ENCODE data around the gene BCAR1. TPM values are rescaled to one million over a fixed set of nuclear protein-coding genes. Genes with fewer than 3 reads are reported as not detected.
"Not testable (repeated sequence)": the region's sequence is repeated elsewhere in the genome, so short reads cannot be mapped to it uniquely, and the experiment has no call there.

The BCAR1 gene
- total RNA-seq, 3 donors from 2014 or later (not counting 1 experiment from before 2014, with no cell fraction given), result not detected

DNA sequence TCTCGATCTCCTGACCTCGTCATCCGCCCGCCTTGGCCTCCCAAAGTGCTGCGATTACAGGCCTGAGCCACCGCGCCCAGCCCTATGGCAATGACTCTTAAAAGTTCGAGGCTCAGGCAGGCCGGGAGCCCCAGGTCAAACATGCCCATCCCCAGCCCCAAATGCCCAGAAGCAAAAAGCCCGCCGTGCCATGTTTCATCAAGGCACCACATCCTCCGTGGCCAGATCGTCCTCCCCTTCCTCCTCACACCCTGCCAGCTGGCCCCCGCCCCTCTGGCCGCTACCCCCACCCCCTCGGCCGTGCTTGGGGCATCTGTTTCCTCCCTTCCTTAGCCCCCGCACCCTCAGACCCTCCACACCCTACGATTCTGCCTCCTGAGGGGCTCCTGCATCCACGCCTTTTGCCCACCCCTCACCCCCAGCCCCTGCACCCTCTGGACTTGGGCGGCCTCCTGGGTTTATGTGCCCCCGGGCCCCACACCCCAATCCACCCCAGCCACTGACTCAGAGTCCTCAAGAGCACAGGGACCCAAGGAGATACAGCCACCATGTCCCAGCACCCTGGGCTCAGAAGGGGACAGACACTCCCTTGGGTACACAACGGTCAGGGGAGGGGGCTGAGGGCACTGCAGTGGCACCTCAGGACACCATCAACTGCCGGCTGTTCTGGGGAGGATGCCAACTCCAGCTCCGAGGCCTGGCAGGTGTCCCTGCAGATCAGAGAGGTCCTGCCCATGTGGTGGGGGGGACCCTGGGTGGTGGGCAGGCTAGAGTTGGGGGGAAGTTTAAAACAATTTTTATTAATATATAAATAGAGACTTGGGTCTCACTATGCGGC is 25.5 kb downstream of the BCAR1 start:
- peaks cover 0 to 8% of the 10 kb centered on the region in 2 donors for H3K27me3 Mint-ChIP-seq (ENCODE audit: low read depth in 2 of 2)
- no peaks in the 10 kb centered on the region for H3K36me3 Mint-ChIP-seq
- no peak overlapping the region for H3K27ac Mint-ChIP-seq
- ATAC-seq (no peak), DNase-seq (no peak)
- H3K9me3 Mint-ChIP-seq, result no peaks in the 10 kb centered on the region
- H3K9me3 ChIP-seq (ENCODE audit: control insufficient read depth, insufficient read depth, low read length), result no peaks in the 10 kb centered on the region
- H3K27me3 ChIP-seq (ENCODE audit: control insufficient read depth, insufficient read depth, low read length), result no peaks in the 10 kb centered on the region
- no peaks in the 10 kb centered on the region for H3K36me3 ChIP-seq (ENCODE audit: control insufficient read depth, insufficient read depth, low read length)
- H3K4me3 ChIP-seq (ENCODE audit: low read length), result no peak overlapping the region
- no peak overlapping the region for H3K4me3 Mint-ChIP-seq
- TF ChIP-seq, protein P1, sequence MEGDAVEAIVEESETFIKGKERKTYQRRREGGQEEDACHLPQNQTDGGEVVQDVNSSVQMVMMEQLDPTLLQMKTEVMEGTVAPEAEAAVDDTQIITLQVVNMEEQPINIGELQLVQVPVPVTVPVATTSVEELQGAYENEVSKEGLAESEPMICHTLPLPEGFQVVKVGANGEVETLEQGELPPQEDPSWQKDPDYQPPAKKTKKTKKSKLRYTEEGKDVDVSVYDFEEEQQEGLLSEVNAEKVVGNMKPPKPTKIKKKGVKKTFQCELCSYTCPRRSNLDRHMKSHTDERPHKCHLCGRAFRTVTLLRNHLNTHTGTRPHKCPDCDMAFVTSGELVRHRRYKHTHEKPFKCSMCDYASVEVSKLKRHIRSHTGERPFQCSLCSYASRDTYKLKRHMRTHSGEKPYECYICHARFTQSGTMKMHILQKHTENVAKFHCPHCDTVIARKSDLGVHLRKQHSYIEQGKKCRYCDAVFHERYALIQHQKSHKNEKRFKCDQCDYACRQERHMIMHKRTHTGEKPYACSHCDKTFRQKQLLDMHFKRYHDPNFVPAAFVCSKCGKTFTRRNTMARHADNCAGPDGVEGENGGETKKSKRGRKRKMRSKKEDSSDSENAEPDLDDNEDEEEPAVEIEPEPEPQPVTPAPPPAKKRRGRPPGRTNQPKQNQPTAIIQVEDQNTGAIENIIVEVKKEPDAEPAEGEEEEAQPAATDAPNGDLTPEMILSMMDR (IDR thresholded peaks at IDR 0.05), result no peak
- intact Hi-C loops (cut with micrococcal nuclease), result loop anchor here (2.0 kb wide), 1 partner anchor 19 kb away; the partner anchor contains the start of gene CTRB2
- no peaks in the 10 kb centered on the region for H3K4me1 ChIP-seq (ENCODE audit: control insufficient read depth, insufficient read depth, low read length)
- no peaks in the 10 kb centered on the region for H3K4me1 Mint-ChIP-seq
- no peak overlapping the region for H3K27ac ChIP-seq (ENCODE audit: low read length)
- WGBS (ENCODE audit: insufficient coverage), result 78% methylated on average over 25 of the region's 26 CpGs

DNA sequence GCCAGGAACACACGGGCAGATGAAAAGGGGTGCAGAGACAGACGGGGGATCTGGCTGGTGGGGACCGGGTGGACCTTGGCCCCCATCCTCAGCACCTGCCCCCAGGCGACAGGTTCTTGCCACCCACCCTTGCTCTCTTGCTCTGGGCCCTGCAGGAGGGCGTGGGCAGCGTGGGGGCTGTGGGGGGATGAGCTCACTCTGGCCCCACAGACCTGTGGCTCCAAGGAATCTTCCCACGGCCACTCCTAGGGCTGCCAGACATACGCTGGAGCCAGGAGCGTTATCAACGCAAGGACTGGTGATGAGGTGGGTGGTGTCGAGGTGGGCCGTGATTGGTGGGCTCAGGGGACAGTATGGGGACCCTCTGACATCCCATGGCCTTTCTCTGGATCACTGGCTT is 26.3 kb downstream of the BCAR1 start:
- no peak overlapping the region for H3K4me3 ChIP-seq (ENCODE audit: low read length)
- intact Hi-C loops (cut with micrococcal nuclease), result loop anchor here (2.0 kb wide), 1 partner anchor 18 kb away; the partner anchor contains the start of gene CTRB2
- TF ChIP-seq, protein P1 (IDR thresholded peaks at IDR 0.05), result no peak
- no peaks in the 10 kb centered on the region for H3K27me3 ChIP-seq (ENCODE audit: control insufficient read depth, insufficient read depth, low read length)
- H3K9me3 ChIP-seq (ENCODE audit: control insufficient read depth, insufficient read depth, low read length), result no peaks in the 10 kb centered on the region
- Mint-ChIP-seq H3K36me3 (no peaks in the 10 kb centered on the region), H3K27me3 (ENCODE audit: low read depth in 2 of 2) (peaks cover 0 to 3% of the 10 kb centered on the region in 2 donors), H3K9me3 (no peaks in the 10 kb centered on the region), H3K4me1 (peaks cover 0 to 3% of the 10 kb centered on the region in 2 donors), H3K4me3 (no peak overlapping the region), H3K27ac (no peak overlapping the region)
- H3K36me3 ChIP-seq (ENCODE audit: control insufficient read depth, insufficient read depth, low read length), result no peaks in the 10 kb centered on the region
- WGBS (ENCODE audit: insufficient coverage), result 85% methylated on average over 12 of the region's 12 CpGs
- DNase-seq (no peak), ATAC-seq (no peak)
- no peak overlapping the region for H3K27ac ChIP-seq (ENCODE audit: low read length)
- H3K4me1 ChIP-seq (ENCODE audit: control insufficient read depth, insufficient read depth, low read length), result no peaks in the 10 kb centered on the region

DNA sequence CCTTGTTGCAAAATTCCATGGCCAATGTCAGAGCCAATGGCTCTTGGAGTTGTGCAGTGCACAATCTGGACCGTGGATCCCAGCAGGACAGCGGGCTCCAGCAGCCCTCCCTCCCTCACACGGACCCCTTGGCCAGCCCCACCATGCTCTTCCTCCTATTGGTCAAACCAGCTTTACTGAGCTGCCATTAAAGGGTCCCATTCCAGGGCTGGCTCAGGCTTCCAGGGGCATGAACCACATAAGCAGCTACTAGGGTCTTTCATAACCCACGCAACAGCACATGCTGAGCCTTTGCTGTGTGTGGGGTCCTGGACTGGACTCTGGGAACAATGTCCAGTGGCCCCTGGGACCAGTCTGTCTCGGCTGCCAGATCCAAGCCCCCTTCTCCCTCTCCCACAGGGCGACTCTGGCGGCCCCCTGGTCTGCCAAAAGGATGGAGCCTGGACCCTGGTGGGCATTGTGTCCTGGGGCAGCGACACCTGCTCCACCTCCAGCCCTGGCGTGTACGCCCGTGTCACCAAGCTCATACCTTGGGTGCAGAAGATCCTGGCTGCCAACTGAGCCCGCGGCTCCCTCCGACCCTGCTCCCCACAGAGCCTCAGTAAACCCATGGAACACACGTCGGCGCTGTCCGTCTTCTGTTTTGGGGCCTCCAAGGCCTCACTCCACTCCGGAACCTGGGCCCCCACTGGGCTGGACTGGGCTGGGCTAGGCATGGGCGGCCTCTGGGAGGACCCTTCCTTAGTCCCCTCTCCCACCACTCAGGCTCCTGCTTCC is 26.9 kb downstream of the BCAR1 start:
- Mint-ChIP-seq H3K27ac (no peak overlapping the region), H3K36me3 (no peaks in the 10 kb centered on the region), H3K4me3 (no peak overlapping the region), H3K27me3 (ENCODE audit: low read depth in 2 of 2) (peaks cover 0 to 3% of the 10 kb centered on the region in 2 donors), H3K4me1 (peaks cover 0 to 9% of the 10 kb centered on the region in 2 donors), H3K9me3 (no peaks in the 10 kb centered on the region)
- Histone ChIP-seq H3K36me3 (ENCODE audit: control insufficient read depth, insufficient read depth, low read length) (no peaks in the 10 kb centered on the region), H3K9me3 (ENCODE audit: control insufficient read depth, insufficient read depth, low read length) (no peaks in the 10 kb centered on the region), H3K4me3 (ENCODE audit: low read length) (no peak overlapping the region), H3K27me3 (ENCODE audit: control insufficient read depth, insufficient read depth, low read length) (no peaks in the 10 kb centered on the region), H3K4me1 (ENCODE audit: control insufficient read depth, insufficient read depth, low read length) (peaks cover under 1% of the 10 kb centered on the region), H3K27ac (ENCODE audit: low read length) (no peak overlapping the region)
- no peak for ATAC-seq
- 86% methylated on average over 20 of the region's 20 CpGs for WGBS (ENCODE audit: insufficient coverage)
- DNase-seq, result no peak
- intact Hi-C loops (cut with micrococcal nuclease), result loop anchor here (2.0 kb wide), 1 partner anchor 18 kb away; the partner anchor contains the start of gene CTRB2
- TF ChIP-seq, protein P1 (IDR thresholded peaks at IDR 0.05), result no peak

DNA sequence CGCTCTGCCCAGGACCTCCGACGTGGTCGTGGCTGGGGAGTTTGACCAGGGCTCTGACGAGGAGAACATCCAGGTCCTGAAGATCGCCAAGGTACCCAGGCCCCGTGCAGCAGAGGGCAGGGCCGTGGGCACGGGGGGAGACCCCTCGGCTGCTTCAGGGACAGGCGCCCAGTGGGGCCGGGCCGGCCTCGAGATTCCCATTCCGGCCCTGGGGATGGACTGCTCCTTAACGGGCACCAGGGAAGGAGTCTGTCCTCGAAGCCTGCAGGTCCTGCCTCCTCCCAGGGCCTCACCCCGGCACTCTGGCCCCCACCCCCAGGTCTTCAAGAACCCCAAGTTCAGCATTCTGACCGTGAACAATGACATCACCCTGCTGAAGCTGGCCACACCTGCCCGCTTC is 28.3 kb downstream of the BCAR1 start:
- H3K36me3 Mint-ChIP-seq; H3K27ac Mint-ChIP-seq; H3K27me3 Mint-ChIP-seq (ENCODE audit: low read depth in 2 of 2); H3K27ac ChIP-seq (ENCODE audit: low read length); H3K36me3 ChIP-seq (ENCODE audit: control insufficient read depth, insufficient read depth, low read length); H3K4me3 Mint-ChIP-seq; ATAC-seq; H3K27me3 ChIP-seq (ENCODE audit: control insufficient read depth, insufficient read depth, low read length); H3K4me3 ChIP-seq (ENCODE audit: low read length); H3K4me1 ChIP-seq (ENCODE audit: control insufficient read depth, insufficient read depth, low read length); H3K9me3 Mint-ChIP-seq; DNase-seq; H3K9me3 ChIP-seq (ENCODE audit: control insufficient read depth, insufficient read depth, low read length); intact Hi-C loops (cut with micrococcal nuclease): not testable (repeated sequence)
- H3K4me1 Mint-ChIP-seq, result peaks cover 0 to 12% of the 10 kb centered on the region in 2 donors
- WGBS (ENCODE audit: insufficient coverage), result 94% methylated on average over 8 of the region's 20 CpGs

Data from natural killer cell (primary cell).